Measurements from ENCODE around the gene GABRB3.

GRCh38 chr15:26634319-26634718, 138.5 kb downstream of the GABRB3 start:
- TF ChIP-seq CTCF (IDR thresholded peaks at IDR 0.05) (no peak), SIN3A (IDR thresholded peaks at IDR 0.05; ENCODE audit: borderline replicate concordance, insufficient read depth, low read depth, low read length) (no peak), TCF7L2 (IDR thresholded peaks at IDR 0.05; ENCODE audit: low read depth, low read length) (no peak), POLR2AphosphoS5 (IDR thresholded peaks at IDR 0.05; ENCODE audit: low read depth, low read length) (no peak)

Data from Panc1 (cell line).